Ramos (cell line): Measurements from ENCODE around the gene SH2D3C.

Source experiments
- in situ Hi-C: fragments of 300-500 bp; cut with MboI; formaldehyde crosslinking; loops from one replicate; pipeline ENCODE4 v1.14.3; 2022; ENCODE audit warnings: low sequenced_read_pairs; ENCODE audit not compliant: unreplicated experiment

The SH2D3C gene

GRCh38 chr9:127809540-127810377 is 31.3 kb upstream of the SH2D3C start:
- in situ Hi-C loops = no loop called here

- in situ Hi-C loops = no loop called here
Observed at GRCh38 chr9:127809002-127809539, 30.6 kb upstream of the SH2D3C start.

GRCh38 chr9:127808347-127809001 is 30.0 kb upstream of the SH2D3C start:
- in situ Hi-C loops = no loop called here

GRCh38 chr9:127806871-127807270 is 28.4 kb upstream of the SH2D3C start:
- in situ Hi-C loops = no loop called here

- in situ Hi-C loops = no loop called here
Observed at GRCh38 chr9:127805620-127806019, 27.2 kb upstream of the SH2D3C start.

DNA sequence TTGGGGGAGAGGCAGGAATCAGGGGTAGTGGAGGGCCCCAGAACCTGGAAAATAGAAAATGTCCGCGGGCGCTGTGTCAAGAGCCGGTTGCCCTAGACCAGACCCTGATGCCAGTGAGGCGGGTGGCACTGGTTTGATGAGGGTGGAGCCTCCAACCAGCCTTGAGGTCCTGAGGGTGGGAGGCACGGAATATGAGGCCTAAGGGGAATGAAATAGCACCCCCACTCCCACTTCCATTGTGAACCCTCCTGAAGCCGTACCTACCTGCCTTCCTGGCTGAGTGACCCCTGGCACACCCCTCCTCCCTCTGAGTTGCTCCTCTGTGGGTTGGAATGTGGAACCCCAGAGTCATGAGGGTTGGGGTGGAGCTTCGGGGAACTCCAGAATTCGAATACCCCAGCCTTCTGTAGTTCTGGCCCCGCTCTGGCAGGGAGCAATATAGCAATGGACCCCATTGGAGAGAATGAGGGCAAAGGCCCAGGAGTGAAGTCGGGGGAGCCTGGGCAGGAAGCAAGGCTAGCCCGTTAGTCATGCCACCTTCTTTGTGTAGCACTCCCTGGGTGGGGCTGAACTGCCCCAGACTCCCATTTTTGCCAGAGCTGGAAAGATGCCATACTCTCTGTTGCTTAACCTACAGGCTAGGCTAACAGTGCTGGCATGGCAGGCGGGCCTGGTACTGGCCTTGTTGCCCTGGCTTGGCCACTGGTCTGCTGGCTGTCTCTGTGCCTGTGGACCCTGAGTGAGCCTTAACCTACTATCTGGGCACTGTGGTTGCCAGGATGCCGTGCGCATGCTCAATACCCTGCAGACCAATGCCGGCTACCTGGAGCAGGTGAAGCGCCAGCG is 25.3 kb upstream of the SH2D3C start:
- in situ Hi-C loops = no loop called here

GRCh38 chr9:127802576-127803443 is 24.3 kb upstream of the SH2D3C start, which contains the start of gene FPGS:
Gene FPGS, plus strand, starts transcription at chr9:127802882. Its CDS starts 43 bp downstream, at chr9:127802925.
- in situ Hi-C loops = no loop called here

GRCh38 chr9:127801955-127802575 is 23.6 kb upstream of the SH2D3C start:
- in situ Hi-C loops = no loop called here

GRCh38 chr9:127796852-127797370 is 18.4 kb upstream of the SH2D3C start:
- in situ Hi-C loops = no loop called here

DNA sequence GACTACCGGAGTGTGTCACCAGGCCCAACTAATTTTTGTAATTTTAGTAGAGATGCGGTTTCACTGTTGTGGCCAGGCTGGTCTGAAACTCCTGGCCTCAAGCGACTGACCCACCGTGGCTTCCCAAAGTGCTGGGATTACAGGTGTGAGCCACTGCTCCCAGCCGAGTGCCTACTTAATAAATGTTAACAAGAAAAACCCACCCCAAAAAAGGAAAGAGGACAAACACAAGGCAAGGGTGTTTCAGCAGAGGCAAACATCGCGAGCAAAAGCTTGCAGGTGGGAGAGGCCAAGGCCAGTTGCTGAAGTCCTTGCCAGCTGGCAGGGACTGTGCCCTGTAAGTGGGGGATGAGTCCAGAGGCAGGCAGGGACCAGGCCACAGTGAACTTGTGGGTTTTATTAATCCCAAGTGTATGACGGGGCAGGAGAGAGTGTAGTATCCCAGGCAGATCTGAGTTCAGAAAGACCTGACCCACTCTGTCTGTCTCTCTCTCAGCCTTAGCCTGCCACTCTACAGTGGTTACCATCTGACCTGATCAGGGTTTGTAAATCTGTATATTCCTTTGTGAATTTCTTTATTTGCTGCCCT is 17.9 kb upstream of the SH2D3C start:
- in situ Hi-C loops = no loop called here

DNA sequence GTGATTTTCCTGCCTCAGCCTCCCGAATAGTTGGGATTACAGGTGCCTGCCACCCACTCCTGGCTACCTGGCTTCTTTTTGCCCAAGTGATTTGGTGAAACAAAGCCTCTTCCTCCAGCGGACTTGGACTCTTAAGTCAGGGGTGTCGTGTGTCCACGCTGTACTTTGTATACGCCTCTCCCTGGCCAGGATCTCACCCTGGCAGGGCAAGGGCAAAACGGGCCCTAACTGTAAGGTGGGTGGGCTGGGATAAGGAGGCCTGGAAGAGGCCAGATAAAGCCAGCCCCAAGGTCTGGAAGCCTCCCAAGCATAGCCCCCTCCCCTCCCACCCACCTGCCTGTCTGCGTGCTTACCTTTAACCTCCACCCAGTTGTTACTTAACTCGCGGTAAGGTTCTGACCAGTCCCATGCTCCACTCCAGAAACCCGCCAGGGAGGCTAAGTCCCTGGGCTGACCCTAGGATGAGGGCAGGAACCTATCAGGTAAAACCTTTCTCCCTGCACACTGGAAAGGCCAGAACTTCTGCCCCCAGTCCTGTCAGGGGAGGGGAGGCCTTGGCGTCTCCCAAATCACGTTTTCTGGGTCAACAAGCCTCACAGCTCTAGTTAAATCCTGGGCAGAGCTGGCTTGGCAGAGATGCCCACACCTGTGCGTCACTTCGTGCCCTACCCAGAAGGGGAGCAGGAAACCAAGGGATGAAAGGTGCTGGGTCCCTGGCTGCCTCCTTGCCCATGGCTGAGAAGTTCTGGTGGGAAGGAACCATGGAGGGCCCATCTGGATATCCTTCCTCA is 15.7 kb upstream of the SH2D3C start:
- in situ Hi-C loops = no loop called here

DNA sequence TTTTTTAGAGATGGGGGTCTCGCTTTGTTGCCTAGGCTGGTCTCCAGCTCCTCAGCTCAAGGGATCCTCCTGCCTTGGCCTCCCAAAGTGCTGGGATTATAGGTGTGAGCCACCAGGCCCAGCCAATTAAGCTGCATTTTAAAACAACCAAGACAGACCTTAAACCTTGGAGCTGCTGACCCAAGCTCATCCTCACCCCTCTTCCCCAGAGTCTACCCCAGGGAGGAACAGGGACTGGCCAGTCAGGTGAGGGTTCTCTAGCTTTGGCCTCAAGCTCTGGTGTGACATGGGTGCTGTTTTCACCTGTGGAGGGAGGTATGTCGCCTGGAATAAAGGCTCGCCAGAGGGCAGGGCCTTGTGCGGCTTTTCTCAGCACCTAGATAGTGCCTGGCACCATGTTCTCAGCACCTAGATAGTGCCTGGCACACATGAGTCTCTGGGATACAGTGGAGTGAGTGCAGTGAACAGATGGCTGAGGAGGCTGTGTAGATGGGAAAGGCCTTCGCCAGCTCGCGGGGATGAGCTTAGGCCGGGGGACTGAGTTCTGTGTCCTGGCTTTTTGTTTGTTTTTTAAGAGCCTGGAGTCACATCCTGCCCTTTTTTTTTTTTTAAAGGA is 14.7 kb upstream of the SH2D3C start:
- in situ Hi-C loops = no loop called here

DNA sequence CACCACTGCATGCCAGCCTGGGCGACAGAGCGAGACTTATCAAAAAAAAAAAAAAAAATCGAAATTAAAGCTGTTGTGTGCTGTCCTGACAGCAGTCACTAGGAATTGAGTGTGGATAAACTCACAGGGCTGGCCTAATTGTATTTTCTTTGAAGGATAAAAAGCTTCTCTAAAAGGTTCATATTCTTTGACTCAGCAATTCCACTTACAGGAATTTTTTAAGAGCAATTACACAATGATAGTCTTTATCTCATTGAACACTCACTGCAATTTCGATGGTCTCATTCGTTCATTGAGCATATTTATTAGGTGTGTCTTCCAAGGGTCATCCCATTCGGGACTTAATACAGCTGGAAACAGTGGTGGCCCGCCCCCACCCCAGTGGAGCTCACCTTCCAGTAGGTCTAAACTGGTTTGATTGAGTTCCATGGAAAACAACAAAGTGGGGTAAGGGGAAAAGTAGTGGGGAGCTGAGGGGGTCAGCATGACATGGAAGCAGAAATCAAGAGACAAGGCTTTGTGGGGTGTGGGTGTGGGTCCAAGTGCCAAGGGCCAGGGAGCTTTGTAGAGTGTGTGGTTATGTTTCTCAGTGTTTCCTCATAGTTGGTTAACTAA is 14.1 kb upstream of the SH2D3C start:
- in situ Hi-C loops = no loop called here

DNA sequence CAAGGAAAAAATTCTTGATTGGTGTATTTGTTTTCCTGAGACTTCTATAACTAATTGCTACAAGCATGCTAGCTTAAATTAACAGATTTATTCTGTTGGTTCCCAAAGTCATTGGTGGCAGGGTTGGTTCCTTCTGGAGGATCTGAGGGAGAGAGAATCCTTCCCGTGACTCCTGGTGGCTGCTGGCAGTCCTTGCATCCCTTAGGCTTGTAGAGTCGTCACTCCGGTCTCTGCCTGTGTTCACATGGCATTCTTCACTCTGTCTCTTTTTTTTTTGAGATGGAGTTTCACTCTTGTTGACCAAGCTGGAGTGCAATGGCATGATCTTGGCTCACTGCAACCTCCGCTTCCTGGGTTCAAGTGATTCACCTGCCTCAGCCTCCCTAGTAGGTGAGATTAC is 12.6 kb upstream of the SH2D3C start:
- in situ Hi-C loops = no loop called here

DNA sequence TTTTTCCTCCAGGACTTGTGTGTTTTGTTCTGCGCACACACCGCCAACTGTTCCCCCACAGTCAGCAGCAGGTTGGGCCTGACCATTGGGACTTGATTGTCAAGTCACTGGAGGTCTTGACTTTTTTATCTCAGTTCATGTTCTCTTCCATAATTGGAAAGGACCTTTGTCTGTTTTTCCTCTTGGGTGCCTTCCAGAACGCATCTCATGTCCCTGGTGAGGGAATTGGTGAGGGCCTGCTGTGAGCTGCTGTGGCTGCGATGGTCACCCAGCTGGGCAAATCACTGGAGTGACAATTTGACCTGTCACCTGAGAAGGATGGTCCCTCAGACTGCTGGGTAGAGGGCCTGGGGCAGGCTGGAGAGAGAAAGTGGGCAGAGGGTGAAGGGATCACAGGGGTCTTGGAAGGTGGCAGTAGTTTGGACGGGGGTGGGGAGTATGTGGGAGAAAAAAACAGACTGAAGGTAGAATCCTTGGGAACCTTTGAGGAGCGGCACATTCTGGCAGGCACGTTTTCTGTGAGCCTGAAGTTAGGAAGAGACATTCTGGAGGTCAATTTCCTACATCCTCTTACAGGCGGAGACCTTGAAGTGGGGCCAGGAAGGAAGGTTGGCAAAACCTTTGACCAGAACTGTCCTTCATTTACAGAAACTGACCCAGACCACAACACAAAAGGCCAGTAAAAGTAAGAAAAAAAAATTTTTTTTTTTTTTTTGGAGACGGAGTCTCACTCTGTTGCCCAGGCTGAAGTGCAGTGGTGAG is 11.8 kb upstream of the SH2D3C start:
- in situ Hi-C loops = no loop called here

- in situ Hi-C loops = no loop called here
Observed at GRCh38 chr9:127789179-127789578, 10.7 kb upstream of the SH2D3C start.
